SK-N-SH treated with all-trans-retinoic acid at 6 μM for 48 hours (cell line): Measurements from ENCODE around the gene SH3PXD2B.

ENCODE experiments used
- ATAC-seq: fragments of 200-7000 bp; cut with Tn5 transposase; 3 replicates; pipeline ENCODE4 v1.9.1; 2020; ENCODE audit warnings: mild to moderate bottlenecking, moderate library complexity
- ARNTL ChIP-seq: fragments of 450-650 bp; formaldehyde crosslinking; IDR thresholded peaks from 2 replicates; pipeline ENCODE4 v1.5.0; 2020; ENCODE audit warnings: low read depth, mild to moderate bottlenecking, moderate library complexity, borderline replicate concordance
- BACH2 ChIP-seq: fragments of 250-450 bp; sonication (Bioruptor Pico); IDR thresholded peaks from 2 replicates; pipeline ENCODE4 v1.9.0; 2021; ENCODE audit warnings: mild to moderate bottlenecking, borderline replicate concordance
- CREB5 ChIP-seq: fragments of 250-450 bp; sonication (Bioruptor Pico); IDR thresholded peaks from 2 replicates; pipeline ENCODE4 v1.5.1; 2020; ENCODE audit warnings: low read depth, mild to moderate bottlenecking, moderate library complexity
- CSDC2 ChIP-seq: fragments of 250-450 bp; sonication (Bioruptor Pico); IDR thresholded peaks from 2 replicates; pipeline ENCODE4 v1.5.0; 2020; ENCODE audit warnings: mild to moderate bottlenecking, moderate library complexity
- CSRNP3 ChIP-seq: fragments of 250-450 bp; sonication (Bioruptor Pico); IDR thresholded peaks from 2 replicates; pipeline ENCODE4 v1.5.1; 2021; ENCODE audit warnings: mild to moderate bottlenecking, moderate library complexity
- ESRRG ChIP-seq: fragments of 250-450 bp; sonication (Bioruptor Pico); IDR thresholded peaks from 2 replicates; pipeline ENCODE4 v1.6.1; 2021; ENCODE audit warnings: mild to moderate bottlenecking
- ISL1 ChIP-seq: fragments of 250-450 bp; sonication (Bioruptor Pico); IDR thresholded peaks from 2 replicates; pipeline ENCODE4 v2.1.2; 2022; ENCODE audit warnings: mild to moderate bottlenecking, moderate library complexity
- OSR1 ChIP-seq: fragments of 250-450 bp; sonication (Bioruptor Pico); IDR thresholded peaks from 2 replicates; pipeline ENCODE4 v1.8.0; 2022; ENCODE audit warnings: moderate library complexity, mild to moderate bottlenecking, inconsistent platforms
- PATZ1 ChIP-seq: fragments of 250-450 bp; sonication (Bioruptor Pico); IDR thresholded peaks from 2 replicates; pipeline ENCODE4 v1.8.0; 2020; ENCODE audit warnings: mild to moderate bottlenecking, moderate library complexity, borderline replicate concordance
- PPARA ChIP-seq: fragments of 250-450 bp; sonication (Bioruptor Pico); IDR thresholded peaks from 2 replicates; pipeline ENCODE4 v1.5.0; 2020; ENCODE audit warnings: mild to moderate bottlenecking, borderline replicate concordance
- RARB ChIP-seq: fragments of 250-450 bp; sonication (Bioruptor Pico); IDR thresholded peaks from 2 replicates; pipeline ENCODE4 v1.8.0; 2021; ENCODE audit warnings: mild to moderate bottlenecking, moderate library complexity
- SNAI2 ChIP-seq: fragments of 250-450 bp; sonication (Bioruptor Pico); IDR thresholded peaks from 2 replicates; pipeline ENCODE4 v1.5.0; 2020; ENCODE audit warnings: mild to moderate bottlenecking, moderate library complexity
- TCF4 ChIP-seq: fragments of 250-450 bp; sonication (Bioruptor Pico); IDR thresholded peaks from 2 replicates; pipeline ENCODE4 v1.8.0; 2021; ENCODE audit warnings: mild to moderate bottlenecking, moderate library complexity, borderline replicate concordance
- TOX ChIP-seq: fragments of 250-450 bp; sonication (Bioruptor Pico); IDR thresholded peaks from 2 replicates; pipeline ENCODE4 v1.8.0; 2021; ENCODE audit warnings: mild to moderate bottlenecking, moderate library complexity, borderline replicate concordance
- TSHZ2 ChIP-seq: fragments of 250-450 bp; sonication (Bioruptor Pico); IDR thresholded peaks from 2 replicates; pipeline ENCODE4 v1.5.0; 2020; ENCODE audit warnings: mild to moderate bottlenecking, moderate library complexity
- ZC3H10 ChIP-seq: fragments of 250-450 bp; sonication (Bioruptor Pico); IDR thresholded peaks from 2 replicates; pipeline ENCODE4 v1.5.1; 2021; ENCODE audit warnings: mild to moderate bottlenecking, moderate library complexity
- ZFP3 ChIP-seq: fragments of 250-450 bp; sonication (Bioruptor Pico); IDR thresholded peaks from 2 replicates; pipeline ENCODE4 v1.5.0; 2020; ENCODE audit warnings: mild to moderate bottlenecking, moderate library complexity
- ZFP30 ChIP-seq: fragments of 450-650 bp; formaldehyde crosslinking; IDR thresholded peaks from 2 replicates; pipeline ENCODE4 v1.5.0; 2022; ENCODE audit warnings: mild to moderate bottlenecking, moderate library complexity
- ZNF565 ChIP-seq: fragments of 450-650 bp; formaldehyde crosslinking; conservative IDR thresholded peaks from 2 replicates; pipeline ENCODE4 v1.5.0; 2020; ENCODE audit warnings: low read depth, mild to moderate bottlenecking, moderate library complexity
- ZNF70 ChIP-seq: fragments of 450-650 bp; formaldehyde crosslinking; IDR thresholded peaks from 2 replicates; pipeline ENCODE4 v1.5.0; 2020; ENCODE audit warnings: mild to moderate bottlenecking, moderate library complexity
- ZNF8 ChIP-seq: fragments of 450-650 bp; formaldehyde crosslinking; IDR thresholded peaks from 2 replicates; pipeline ENCODE4 v1.5.0; 2020; ENCODE audit warnings: mild to moderate bottlenecking, moderate library complexity

The SH3PXD2B gene

GRCh38 chr5:172305380-172305779 is 148.9 kb downstream of the SH3PXD2B start:
- TF ChIP-seq TOX (no peak), ISL1 (no peak), ZFP3 (CRISPR knock-in tag) (no peak), ARNTL (CRISPR knock-in tag) (no peak), ZFP30 (CRISPR knock-in tag) (no peak), CREB5 (CRISPR knock-in tag) (no peak), OSR1 (CRISPR knock-in tag) (no peak), RARB (CRISPR knock-in tag) (no peak), TCF4 (CRISPR knock-in tag) (no peak), ESRRG (CRISPR knock-in tag) (no peak), ZNF70 (no peak), BACH2 (CRISPR knock-in tag) (no peak), ZC3H10 (CRISPR knock-in tag) (no peak), ZNF565 (CRISPR knock-in tag) (no peak), CSRNP3 (CRISPR knock-in tag) (no peak)
- ATAC-seq = no peak

GRCh38 chr5:172303572-172304335 is 150.6 kb downstream of the SH3PXD2B start:
- TF ChIP-seq RARB (CRISPR knock-in tag) = no peak
- no peak for TF ChIP-seq OSR1 (CRISPR knock-in tag)
- no peak for TF ChIP-seq CSDC2 (CRISPR knock-in tag)
- TF ChIP-seq TOX = no peak
- no peak for TF ChIP-seq CREB5 (CRISPR knock-in tag)
- no peak for TF ChIP-seq PATZ1 (CRISPR knock-in tag)
- no peak for TF ChIP-seq TSHZ2
- TF ChIP-seq TCF4 (CRISPR knock-in tag) = no peak
- TF ChIP-seq SNAI2 (CRISPR knock-in tag) = no peak
- TF ChIP-seq ISL1 = no peak
- TF ChIP-seq CSRNP3 (CRISPR knock-in tag) = no peak
- TF ChIP-seq ZNF70 = no peak
- ATAC-seq = no peak

GRCh38 chr5:172303162-172303561 is 151.2 kb downstream of the SH3PXD2B start:
- ATAC-seq = no peak

More at GRCh38 chr5:172303162-172303561, 151.2 kb downstream of the SH3PXD2B start:
- TF ChIP-seq SNAI2 (CRISPR knock-in tag) (no peak), PPARA (CRISPR knock-in tag) (no peak), ZNF8 (CRISPR knock-in tag) (no peak), OSR1 (CRISPR knock-in tag) (no peak), ARNTL (CRISPR knock-in tag) (no peak), TSHZ2 (no peak), RARB (CRISPR knock-in tag) (no peak), ZFP30 (CRISPR knock-in tag) (no peak)
